Right lobe of liver (tissue), 6 donors: ENCODE measurements around the gene GLIS1. TPM values are rescaled to one million over a fixed set of nuclear protein-coding genes. Genes with fewer than 3 reads are reported as not detected.

Experiments
- ATAC-seq, 4 donors: fragments of 200-7000 bp; cut with Tn5 transposase; one replicate each; pipeline ENCODE4 v1.9.1; 2020; ENCODE audit warnings: mild to moderate bottlenecking in 4 of 4, moderate library complexity in 4 of 4
- DNase-seq, 3 donors: peaks; one replicate each; pipeline ENCODE4 v3.0.0-alpha.2; 2020
- H3K27ac ChIP-seq, 3 donors: fragments of 200-600 bp; one replicate each; pipeline ENCODE4 v1.8.0; 2022
- H3K27me3 ChIP-seq, 2 donors: fragments of 200-600 bp; one replicate each; pipeline ENCODE4 v1.8.0; 2022
- H3K36me3 ChIP-seq, 4 donors: fragments of 200-600 bp; sonication (generic) in 1 of 4; one replicate each; pipeline versions ENCODE4 v1.5.1 to v1.8.0; 2017 to 2022; ENCODE audit warnings: control low read depth in 1 of 4
- H3K4me1 ChIP-seq, 4 donors: fragments of 200-600 bp; sonication (generic) in 1 of 4; one replicate each; pipeline versions ENCODE4 v1.5.1 to v1.8.0; 2017 to 2022; ENCODE audit warnings: control low read depth in 1 of 4
- H3K4me3 ChIP-seq, 3 donors: fragments of 200-600 bp; one replicate each; pipeline ENCODE4 v1.8.0; 2022
- H3K9me3 ChIP-seq, 4 donors: fragments of 200-600 bp; sonication (generic) in 1 of 4; one replicate each; pipeline versions ENCODE4 v1.5.1 to v1.8.0; 2017 to 2022; ENCODE audit warnings: control low read depth in 1 of 4
- CTCF ChIP-seq, 4 donors: fragments of 200-600 bp in 3 of 4; fragments of 450-650 bp in 1 of 4; IDR thresholded peaks; one replicate each; pipeline versions ENCODE4 v1.5.1 to v1.8.0; 2016 to 2022; ENCODE audit warnings: antibody characterized with exemption in 4 of 4, mild to moderate bottlenecking in 2 of 4
- POLR2A ChIP-seq: fragments of 450-650 bp; IDR thresholded peaks from one replicate; pipeline ENCODE4 v1.6.1; 2017; ENCODE audit warnings: antibody characterized with exemption, mild to moderate bottlenecking
- WGBS: methylation state at CpG from one replicate; pipeline ENCODE4 v1.1.6; 2018; ENCODE audit warnings: low coverage, low lambda C conversion rate; ENCODE audit not compliant: insufficient coverage; ENCODE audit errors: missing lambda C conversion rate; 5-methylcytosine and 5-hydroxymethylcytosine counted together
- intact Hi-C, 2 donors: fragments of 100-400 bp; cut with DNase I; formaldehyde crosslinking; loops; one replicate each; pipeline versions ENCODE4 v1.11.2 to v1.14.1; 2022
- total RNA-seq, 6 experiments: library from RNA; depleted of rRNA in 2 of 6; stranded (reverse); fragments of >200 nt in 2 of 6; fragmentation: NEBNext Ultra II Directional in 3 of 6; extraction: Animal tissue kit (Norgen Biotek cat#: 25700) in 3 of 6; gene quantifications; one replicate each; pipeline versions ENCODE4 v1.1.0 to v1.2.4, GENCODE V29; 2016 to 2023
- donor health status: DM: no; HTN: yes; CAD: no.
- donor health status: DM: no; HTN: no; CAD: no.
- donor health status: DM: no; HTN: no; CAD: no.
- donor health status: DM: no; HTN: yes; CAD: no.
- donor health status: DM: no; HTN: yes; CAD: no.

Gene GLIS1
- total RNA-seq, 6 experiments from 2014 or later: not detected

DNA sequence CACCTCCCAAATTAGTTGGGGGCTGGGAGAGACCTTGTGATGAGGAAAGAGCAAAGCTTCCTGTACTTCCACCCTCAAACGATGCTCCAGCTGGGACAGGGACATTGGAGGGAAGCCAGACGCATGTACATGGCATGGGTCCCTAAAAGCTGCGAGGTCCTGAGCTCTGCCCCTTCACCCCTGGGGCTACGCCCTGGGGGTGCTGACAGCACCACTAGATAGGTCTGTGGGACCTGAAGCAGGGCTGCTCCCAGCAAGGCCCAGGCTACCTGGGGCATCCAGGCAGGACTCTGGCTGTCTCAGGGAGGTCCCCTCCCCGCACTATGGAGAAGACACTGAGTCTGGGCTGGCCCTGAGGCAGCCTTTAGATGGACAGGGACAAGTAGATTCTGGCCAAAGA, 196.4 kb downstream of the GLIS1 start:
- H3K27ac ChIP-seq: no peak overlapping the region
- no peak overlapping the region for H3K4me3 ChIP-seq
- TF ChIP-seq CTCF (IDR thresholded peaks at IDR 0.05) (no peak), POLR2A (no peak)
- intact Hi-C loops: no loop called here
- H3K9me3 ChIP-seq: no peaks in the 10 kb centered on the region
- H3K27me3 ChIP-seq: no peaks in the 10 kb centered on the region
- WGBS: 80% methylated on average over 1 of the region's 5 CpGs
- DNase-seq: peak in 2 of 3 donors; percentile 4 to 27
- no peaks in the 10 kb centered on the region for H3K4me1 ChIP-seq
- H3K36me3 ChIP-seq: no peaks in the 10 kb centered on the region
- no peak for ATAC-seq

GRCh38 chr1:53541761-53542550, 197.0 kb downstream of the GLIS1 start:
- H3K9me3 ChIP-seq: no peaks in the 10 kb centered on the region
- H3K36me3 ChIP-seq: no peaks in the 10 kb centered on the region
- H3K27me3 ChIP-seq: no peaks in the 10 kb centered on the region
- intact Hi-C loops: no loop called here
- ATAC-seq: no peak
- DNase-seq: peak in 2 of 3 donors; percentile 16 to 39
- no peak for TF ChIP-seq CTCF (IDR thresholded peaks at IDR 0.05)
- no peak for TF ChIP-seq POLR2A
- H3K27ac ChIP-seq: no peak overlapping the region
- no peak overlapping the region for H3K4me3 ChIP-seq
- 63% methylated on average over 11 of the region's 15 CpGs for WGBS
- H3K4me1 ChIP-seq: no peaks in the 10 kb centered on the region

GRCh38 chr1:53541263-53541625, 197.7 kb downstream of the GLIS1 start:
- no peaks in the 10 kb centered on the region for H3K36me3 ChIP-seq
- H3K4me1 ChIP-seq: no peaks in the 10 kb centered on the region
- no peak overlapping the region for H3K4me3 ChIP-seq
- DNase-seq (peak in 2 of 3 donors; percentile 7 to 44), ATAC-seq (no peak)
- H3K27ac ChIP-seq: no peak overlapping the region
- 60% methylated on average over 1 of the region's 2 CpGs for WGBS
- no peak for TF ChIP-seq POLR2A
- no peak for TF ChIP-seq CTCF (IDR thresholded peaks at IDR 0.05)
- H3K9me3 ChIP-seq: no peaks in the 10 kb centered on the region
- no peaks in the 10 kb centered on the region for H3K27me3 ChIP-seq
- intact Hi-C loops: no loop called here

- WGBS: 79% methylated on average over 3 of the region's 14 CpGs
- H3K27me3 ChIP-seq: no peaks in the 10 kb centered on the region
- ATAC-seq (no peak), DNase-seq (peak in 1 of 3 donors; percentile 40)
- H3K9me3 ChIP-seq: no peaks in the 10 kb centered on the region
- TF ChIP-seq POLR2A: no peak
- no peak for TF ChIP-seq CTCF (IDR thresholded peaks at IDR 0.05)
- H3K36me3 ChIP-seq: no peaks in the 10 kb centered on the region
- H3K4me1 ChIP-seq: no peaks in the 10 kb centered on the region
- no peak overlapping the region for H3K27ac ChIP-seq
- intact Hi-C loops: no loop called here
- H3K4me3 ChIP-seq: no peak overlapping the region
Observed at GRCh38 chr1:53540604-53541262, 198.2 kb downstream of the GLIS1 start.
